AG04450 (cell line): ENCODE data around the gene ADIRF. TPM values are rescaled to one million over a fixed set of nuclear protein-coding genes. Genes with fewer than 3 reads are reported as not detected.

ENCODE experiments used
- CTCF ChIA-PET: fragments of 300-600, 350-600 bp; formaldehyde crosslinking; extraction: SDS; loops from one replicate; lab custom pipeline; 2022; ENCODE audit warnings: antibody characterized with exemption, inconsistent platforms; lab: Charles Lee
- POLR2A ChIA-PET: fragments of 350-600 bp; formaldehyde crosslinking; extraction: SDS; loops from one replicate; lab custom pipeline; 2021; ENCODE audit warnings: antibody characterized with exemption, inconsistent platforms; lab: Yijun Ruan, JAX
- DNase-seq: peaks from one replicate; pipeline ENCODE4 v3.0.0-alpha.2; 2011; ENCODE audit warnings: low read depth, low spot score
- H3K27ac ChIP-seq: one replicate; pipeline ENCODE4 v1.5.1; 2012; ENCODE audit warnings: low read depth, low read length, control low read depth
- H3K27me3 ChIP-seq: one replicate; pipeline ENCODE4 v1.6.0; 2012; ENCODE audit warnings: low read length; ENCODE audit not compliant: control insufficient read depth, insufficient read depth
- H3K4me3 ChIP-seq: 2 replicates; pipeline ENCODE4 v1.5.1; 2011; ENCODE audit warnings: mild to moderate bottlenecking, low read depth, low read length, control low read depth
- H3K9me3 ChIP-seq: 2 replicates; pipeline ENCODE4 v1.5.1; 2012; ENCODE audit warnings: low read length; ENCODE audit not compliant: control insufficient read depth, insufficient read depth
- CTCF ChIP-seq: IDR thresholded peaks from 2 replicates; pipeline ENCODE4 v1.5.1; 2011; ENCODE audit warnings: low read depth, low read length, control low read depth, inconsistent platforms
- polyA plus RNA-seq: library from polyadenylated mRNA; depleted of rRNA; stranded (reverse); fragments of >200 nt; gene quantifications from 2 replicates; pipeline ENCODE4 v1.2.3, GENCODE V29; 2011

ADIRF gene
- polyA plus RNA-seq, 1 experiment, result 3.9 TPM

- no peak for TF ChIP-seq CTCF
- no peak for DNase-seq
- Histone ChIP-seq H3K4me3 (no peak overlapping the region), H3K27me3 (peaks cover 16% of the 10 kb centered on the region), H3K9me3 (peaks cover 7% of the 10 kb centered on the region; the same call in 1 of the 2 replicates), H3K27ac (no peak overlapping the region)
- CTCF ChIA-PET, result interaction anchor here (0.5 to 2.3 kb wide), 5 partner anchors 24 to 250 kb away, joined by 3 to 15 read pairs (median 5); partner anchors contain the start of gene ADIRF
- POLR2A ChIA-PET, result no interaction called here
These were observed 24.8 kb upstream of the ADIRF start for GRCh38 chr10:86943316-86944030.

- no peak overlapping the region for H3K27ac ChIP-seq
- H3K9me3 ChIP-seq, result peaks cover 7% of the 10 kb centered on the region; the same call in 1 of the 2 replicates
- POLR2A ChIA-PET, result no interaction called here
- H3K4me3 ChIP-seq, result no peak overlapping the region
- H3K27me3 ChIP-seq, result peaks cover 16% of the 10 kb centered on the region
- CTCF ChIA-PET, result interaction anchor here (1.3 to 2.3 kb wide), 2 partner anchors 23 to 250 kb away, joined by 4 to 15 read pairs; partner anchors contain the start of gene ADIRF
- no peak for DNase-seq
- no peak for TF ChIP-seq CTCF
These were observed 24.3 kb upstream of the ADIRF start for GRCh38 chr10:86944031-86944419.

- no peak overlapping the region for H3K27ac ChIP-seq
- H3K4me3 ChIP-seq, result no peak overlapping the region
- POLR2A ChIA-PET, result no interaction called here
- DNase-seq, result no peak
- H3K27me3 ChIP-seq, result peaks cover 16% of the 10 kb centered on the region
- peaks cover 7% of the 10 kb centered on the region; the same call in 1 of the 2 replicates for H3K9me3 ChIP-seq
- CTCF ChIA-PET, result no interaction called here
- no peak for TF ChIP-seq CTCF
These were observed 23.8 kb upstream of the ADIRF start for GRCh38 chr10:86944471-86944870.

- DNase-seq, result no peak
- ChIA-PET CTCF (no interaction called here), POLR2A (no interaction called here)
- no peak for TF ChIP-seq CTCF
- Histone ChIP-seq H3K4me3 (no peak overlapping the region), H3K27ac (no peak overlapping the region), H3K9me3 (peaks cover 7% of the 10 kb centered on the region; the same call in 1 of the 2 replicates), H3K27me3 (peaks cover 16% of the 10 kb centered on the region)
These were observed 23.4 kb upstream of the ADIRF start for GRCh38 chr10:86944907-86945306.
